Activated naive CD4-positive, alpha-beta T cell treated with anti-CD3 and anti-CD28 coated beads, Interleukin-2, amount 10 ng/mL, durations not matched to agents 7 days and 5 days (primary cell): ENCODE measurements around the gene DNAJC30.
"Not testable (repeated sequence)": the region's sequence is repeated elsewhere in the genome, so short reads cannot be mapped to it uniquely, and the experiment has no call there.

Experiments used
- CTCF ChIA-PET: fragments of 350-600 bp; sonication (Branson Sonifier 250); formaldehyde crosslinking; loops from one replicate; lab custom pipeline; 2021; ENCODE audit warnings: antibody characterized with exemption; lab: Charles Lee
- DNase-seq: peaks from one replicate; pipeline ENCODE4 v3.0.0-alpha.2; 2020
- H3K27ac Mint-ChIP-seq: one replicate; pipeline ENCODE4 v1.8.0; 2021; ENCODE audit warnings: mild to moderate bottlenecking, moderate library complexity, mixed read lengths
- H3K27me3 Mint-ChIP-seq: one replicate; pipeline ENCODE4 v1.8.0; 2021; ENCODE audit warnings: mild to moderate bottlenecking, mixed read lengths
- H3K36me3 Mint-ChIP-seq: one replicate; pipeline ENCODE4 v1.8.0; 2021; ENCODE audit warnings: mixed read lengths
- H3K4me1 Mint-ChIP-seq: one replicate; pipeline ENCODE4 v1.8.0; 2021; ENCODE audit warnings: mixed read lengths
- H3K4me3 Mint-ChIP-seq: one replicate; pipeline ENCODE4 v1.8.0; 2021; ENCODE audit warnings: mild to moderate bottlenecking, moderate library complexity, mixed read lengths
- H3K9me3 Mint-ChIP-seq: one replicate; pipeline ENCODE4 v1.8.0; 2021; ENCODE audit warnings: mixed read lengths

The DNAJC30 gene

GRCh38 chr7:73688288-73688687 is 5.0 kb upstream of the DNAJC30 start:
- Mint-ChIP-seq H3K27ac (no peak overlapping the region), H3K27me3 (no peaks in the 10 kb centered on the region), H3K9me3 (no peaks in the 10 kb centered on the region), H3K4me1 (peaks cover 41% of the 10 kb centered on the region), H3K36me3 (peaks cover 39% of the 10 kb centered on the region), H3K4me3 (no peak overlapping the region)
- CTCF ChIA-PET, result no interaction called here
- DNase-seq, result no peak

- H3K27ac Mint-ChIP-seq, result no peak overlapping the region
- H3K27me3 Mint-ChIP-seq, result no peaks in the 10 kb centered on the region
- DNase-seq, result no peak
- CTCF ChIA-PET, result no interaction called here
- H3K4me3 Mint-ChIP-seq, result peak overlapping the region; percentile 94
- H3K36me3 Mint-ChIP-seq, result peaks cover 34% of the 10 kb centered on the region
- peaks cover 59% of the 10 kb centered on the region for H3K4me1 Mint-ChIP-seq
- no peaks in the 10 kb centered on the region for H3K9me3 Mint-ChIP-seq
Measured at GRCh38 chr7:73685311-73685710, 2.1 kb upstream of the DNAJC30 start.

- DNase-seq, result no peak
- Mint-ChIP-seq H3K27ac (peak overlapping the region; percentile 91), H3K36me3 (peaks cover 26% of the 10 kb centered on the region), H3K27me3 (no peaks in the 10 kb centered on the region), H3K9me3 (no peaks in the 10 kb centered on the region), H3K4me1 (peaks cover 55% of the 10 kb centered on the region), H3K4me3 (peak overlapping the region; percentile 94)
- CTCF ChIA-PET, result no interaction called here
Measured at GRCh38 chr7:73683788-73684693, 788 bp upstream of the DNAJC30 start.

GRCh38 chr7:73682745-73683055 is 553 bp downstream of the DNAJC30 start:
- peak overlapping the region; percentile 91 for H3K27ac Mint-ChIP-seq
- peaks cover 45% of the 10 kb centered on the region for H3K4me1 Mint-ChIP-seq
- CTCF ChIA-PET, result no interaction called here
- no peaks in the 10 kb centered on the region for H3K9me3 Mint-ChIP-seq
- no peak for DNase-seq
- no peaks in the 10 kb centered on the region for H3K27me3 Mint-ChIP-seq
- peaks cover 23% of the 10 kb centered on the region for H3K36me3 Mint-ChIP-seq
- H3K4me3 Mint-ChIP-seq, result peak overlapping the region; percentile 94

DNA sequence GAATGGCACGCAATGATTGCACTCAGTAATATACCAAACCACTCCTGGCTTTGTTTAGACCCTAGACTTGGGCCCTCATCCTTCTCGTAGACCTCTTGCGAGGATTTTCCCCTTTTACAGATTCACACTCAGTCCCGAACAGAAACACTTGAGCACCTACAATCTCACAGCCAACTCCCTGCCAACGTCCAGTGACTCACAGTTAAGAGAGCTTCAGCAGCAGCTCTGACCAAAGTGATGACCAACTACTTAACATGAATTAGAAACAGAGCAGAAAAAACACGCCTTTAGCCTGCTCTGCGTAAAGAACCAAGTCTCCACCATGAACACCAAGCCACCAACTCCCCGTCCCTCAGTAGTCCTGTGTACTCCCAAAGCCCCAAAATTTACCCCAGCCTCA is 2.2 kb downstream of the DNAJC30 start:
- Mint-ChIP-seq H3K27ac (peak overlapping the region; percentile 13), H3K4me1 (peaks cover 37% of the 10 kb centered on the region), H3K27me3 (no peaks in the 10 kb centered on the region), H3K4me3 (peak overlapping the region; percentile 94), H3K9me3 (no peaks in the 10 kb centered on the region), H3K36me3 (peaks cover 18% of the 10 kb centered on the region)
- CTCF ChIA-PET, result no interaction called here
- no peak for DNase-seq

GRCh38 chr7:73680501-73680900 is 2.8 kb downstream of the DNAJC30 start:
- no peak overlapping the region for H3K4me3 Mint-ChIP-seq
- peaks cover 36% of the 10 kb centered on the region for H3K4me1 Mint-ChIP-seq
- H3K27ac Mint-ChIP-seq, result no peak overlapping the region
- no peaks in the 10 kb centered on the region for H3K27me3 Mint-ChIP-seq
- no peak for DNase-seq
- peaks cover 17% of the 10 kb centered on the region for H3K36me3 Mint-ChIP-seq
- CTCF ChIA-PET, result no interaction called here
- H3K9me3 Mint-ChIP-seq, result no peaks in the 10 kb centered on the region

GRCh38 chr7:73679709-73680108 is 3.5 kb downstream of the DNAJC30 start:
- no peak overlapping the region for H3K4me3 Mint-ChIP-seq
- CTCF ChIA-PET, result no interaction called here
- peaks cover 6% of the 10 kb centered on the region for H3K27me3 Mint-ChIP-seq
- H3K9me3 Mint-ChIP-seq, result no peaks in the 10 kb centered on the region
- H3K36me3 Mint-ChIP-seq, result peaks cover 17% of the 10 kb centered on the region
- H3K27ac Mint-ChIP-seq, result no peak overlapping the region
- no peak for DNase-seq
- H3K4me1 Mint-ChIP-seq, result peaks cover 29% of the 10 kb centered on the region

DNA sequence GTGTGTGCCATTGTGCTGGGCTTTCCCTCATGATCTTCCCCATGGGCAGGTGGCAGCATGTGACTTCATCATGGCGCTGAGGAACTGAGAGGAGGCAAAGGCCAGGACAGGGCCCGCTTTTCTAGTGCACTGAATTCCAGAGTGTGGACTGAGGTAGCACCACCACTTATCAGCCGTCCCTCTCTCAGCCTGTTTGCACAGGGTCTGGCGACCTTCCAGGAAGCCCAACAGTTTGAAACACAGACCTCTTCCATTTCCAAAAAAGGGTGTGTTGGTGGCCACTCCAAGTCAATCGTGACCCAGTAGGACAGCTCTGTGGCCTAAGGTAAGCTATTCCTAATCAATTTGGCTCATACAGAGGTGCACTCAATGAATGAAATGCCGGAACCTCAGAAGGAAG is 4.4 kb downstream of the DNAJC30 start:
- H3K4me1 Mint-ChIP-seq, result peaks cover 26% of the 10 kb centered on the region
- peaks cover 15% of the 10 kb centered on the region for H3K36me3 Mint-ChIP-seq
- H3K27me3 Mint-ChIP-seq, result peaks cover 11% of the 10 kb centered on the region
- no peak for DNase-seq
- H3K9me3 Mint-ChIP-seq, result no peaks in the 10 kb centered on the region
- H3K4me3 Mint-ChIP-seq, result no peak overlapping the region
- no peak overlapping the region for H3K27ac Mint-ChIP-seq
- CTCF ChIA-PET, result no interaction called here

DNA sequence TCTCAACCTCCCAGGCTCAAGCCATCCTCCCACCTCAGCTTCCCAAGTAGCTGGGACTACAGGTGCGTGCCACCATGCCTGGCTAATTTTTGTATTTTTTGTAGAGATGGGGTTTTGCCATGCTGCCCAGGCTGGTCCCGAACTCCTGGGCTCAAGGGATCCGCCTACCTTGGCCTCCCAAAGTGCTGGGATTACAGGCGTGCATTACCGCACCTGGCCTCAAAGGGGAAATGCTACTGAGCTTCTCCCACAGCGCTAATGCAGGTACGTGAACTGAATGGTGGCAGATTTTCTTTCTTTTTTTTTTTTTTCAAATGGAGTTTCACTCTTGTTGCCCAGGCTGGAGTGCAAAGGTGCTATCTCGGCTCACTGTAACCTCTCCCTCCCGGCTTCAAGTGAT is 7.2 kb downstream of the DNAJC30 start:
- CTCF ChIA-PET, H3K27ac Mint-ChIP-seq, DNase-seq, H3K9me3 Mint-ChIP-seq, H3K4me1 Mint-ChIP-seq, H3K4me3 Mint-ChIP-seq: not testable (repeated sequence)
- peaks cover 10% of the 10 kb centered on the region for H3K36me3 Mint-ChIP-seq
- H3K27me3 Mint-ChIP-seq, result peaks cover 25% of the 10 kb centered on the region

GRCh38 chr7:73674468-73675124 is 8.7 kb downstream of the DNAJC30 start:
- Mint-ChIP-seq H3K27me3 (peaks cover 39% of the 10 kb centered on the region), H3K36me3 (peaks cover 6% of the 10 kb centered on the region), H3K4me3 (no peak overlapping the region), H3K9me3 (no peaks in the 10 kb centered on the region), H3K4me1 (no peaks in the 10 kb centered on the region), H3K27ac (no peak overlapping the region)
- CTCF ChIA-PET, result interaction anchor here (0.5 to 1.0 kb wide), 2 partner anchors 26 to 68 kb away, joined by 3 to 4 read pairs; no protein-coding TSS in a partner anchor
- no peak for DNase-seq

DNA sequence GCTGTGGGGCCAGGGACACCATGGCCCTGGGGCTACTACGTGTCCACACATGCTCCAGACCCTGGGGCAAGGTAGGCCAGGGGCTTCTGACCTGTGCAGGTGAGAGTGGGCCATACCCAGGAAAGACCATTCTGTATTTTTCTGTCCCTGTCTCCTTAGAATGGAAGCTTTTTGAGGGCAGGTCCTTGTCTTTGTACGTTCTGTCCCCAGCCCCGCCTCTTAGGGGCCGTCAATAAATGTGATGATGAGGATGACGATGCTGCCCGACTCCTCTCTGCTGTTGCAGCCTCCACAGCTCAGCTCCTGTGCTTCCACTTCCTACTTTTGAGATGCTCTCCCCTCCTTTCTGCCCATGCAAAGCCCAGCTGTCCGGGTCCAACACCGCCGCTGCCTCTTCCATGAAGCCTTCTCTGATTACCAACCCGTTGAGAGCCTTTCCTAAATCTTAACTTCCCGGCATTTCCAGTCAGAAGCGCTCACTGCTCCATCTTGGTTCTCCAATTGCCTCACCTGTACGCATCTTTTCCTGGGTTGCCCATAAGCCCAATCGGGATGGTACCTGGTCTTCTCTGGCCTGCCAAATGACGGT is 11.3 kb downstream of the DNAJC30 start:
- peaks cover 62% of the 10 kb centered on the region for H3K27me3 Mint-ChIP-seq
- H3K9me3 Mint-ChIP-seq, result no peaks in the 10 kb centered on the region
- H3K4me3 Mint-ChIP-seq, result no peak overlapping the region
- no peaks in the 10 kb centered on the region for H3K36me3 Mint-ChIP-seq
- DNase-seq, result no peak
- H3K27ac Mint-ChIP-seq, result no peak overlapping the region
- CTCF ChIA-PET, result no interaction called here
- H3K4me1 Mint-ChIP-seq, result peaks cover 9% of the 10 kb centered on the region

DNA sequence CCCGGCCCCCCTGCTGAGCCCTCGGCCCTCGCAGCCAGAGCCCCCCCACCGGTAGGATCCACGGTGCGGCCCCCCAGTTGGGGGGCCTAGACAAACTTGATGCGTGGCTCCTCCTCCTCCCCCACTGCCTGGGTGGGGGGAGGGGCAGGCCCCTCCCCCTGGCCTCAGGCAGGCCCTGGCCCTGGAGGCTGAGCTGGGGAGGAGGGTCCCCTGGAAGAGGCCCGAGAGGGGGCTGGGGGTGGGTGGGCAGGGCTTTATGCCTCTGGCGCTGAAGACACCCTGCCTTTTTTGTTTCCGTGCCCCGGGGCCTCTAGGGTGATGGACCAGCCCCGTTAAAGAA is 12.0 kb downstream of the DNAJC30 start:
- CTCF ChIA-PET, result interaction anchor here (0.7 kb wide), 1 partner anchor 62 kb away, joined by 4 read pairs; no protein-coding TSS in a partner anchor

DNA sequence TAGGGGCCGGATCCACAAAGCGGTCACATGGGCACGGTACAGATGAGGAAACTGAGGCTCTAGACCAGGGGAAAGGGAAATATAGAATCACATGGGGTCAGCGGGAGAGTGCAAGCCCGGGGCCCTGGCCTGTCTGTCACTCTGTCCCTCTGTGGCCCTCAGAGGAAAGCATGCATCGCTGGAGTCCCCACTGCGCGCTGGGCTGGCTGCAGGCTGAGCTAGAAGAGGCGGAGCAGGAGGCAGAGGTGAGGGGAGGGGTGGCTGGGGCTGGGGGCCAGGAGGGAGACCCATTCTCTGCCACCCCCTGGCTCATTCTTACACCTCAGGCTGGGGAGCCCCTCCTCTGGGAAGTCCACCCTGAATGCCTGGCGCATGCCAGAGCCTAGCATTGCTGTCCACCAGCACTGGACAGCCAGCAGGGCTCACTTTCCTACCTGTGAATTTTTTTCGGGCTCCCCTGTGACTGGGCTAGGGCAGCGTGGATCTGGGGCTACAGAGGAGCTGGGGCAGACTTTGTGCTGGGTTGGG is 13.3 kb downstream of the DNAJC30 start:
- Mint-ChIP-seq H3K4me3 (no peak overlapping the region), H3K27ac (no peak overlapping the region), H3K36me3 (no peaks in the 10 kb centered on the region), H3K4me1 (peaks cover 11% of the 10 kb centered on the region), H3K27me3 (peaks cover 75% of the 10 kb centered on the region), H3K9me3 (no peaks in the 10 kb centered on the region)
- no peak for DNase-seq
- CTCF ChIA-PET, result interaction anchor here (1.4 to 2.6 kb wide), 2 partner anchors 63 to 66 kb away, joined by 4 to 6 read pairs; no protein-coding TSS in a partner anchor

More for the DNA sequence above, 12.0 kb downstream of the DNAJC30 start:
- no peaks in the 10 kb centered on the region for H3K9me3 Mint-ChIP-seq
- no peaks in the 10 kb centered on the region for H3K36me3 Mint-ChIP-seq
- no peak overlapping the region for H3K27ac Mint-ChIP-seq
- peaks cover 9% of the 10 kb centered on the region for H3K4me1 Mint-ChIP-seq
- DNase-seq, result no peak
- H3K4me3 Mint-ChIP-seq, result no peak overlapping the region
- H3K27me3 Mint-ChIP-seq, result peaks cover 65% of the 10 kb centered on the region

DNA sequence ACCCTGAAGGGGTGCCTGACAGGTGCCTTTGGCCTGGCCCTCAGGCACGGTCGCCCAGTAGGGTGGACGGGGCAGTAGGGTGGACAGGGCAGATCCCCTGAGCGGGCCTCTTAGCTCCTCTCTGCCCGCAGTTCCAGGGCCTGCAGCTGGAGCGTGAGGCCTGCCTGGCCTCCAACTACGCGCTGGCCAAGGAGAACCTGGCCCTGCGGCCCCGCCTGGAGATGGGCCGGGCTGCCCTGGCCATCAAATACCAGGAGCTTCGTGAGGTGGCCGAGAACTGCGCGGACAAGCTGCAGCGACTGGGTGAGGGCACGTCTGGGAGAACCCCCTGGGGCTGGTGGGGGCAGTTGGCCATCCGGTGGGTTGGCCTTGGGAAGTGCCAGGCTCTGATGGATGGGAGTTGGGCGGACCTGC is 14.0 kb downstream of the DNAJC30 start:
- peaks cover 11% of the 10 kb centered on the region for H3K4me1 Mint-ChIP-seq
- H3K4me3 Mint-ChIP-seq, result no peak overlapping the region
- CTCF ChIA-PET, result interaction anchor here (1.4 to 2.6 kb wide), 2 partner anchors 62 to 65 kb away, joined by 4 to 6 read pairs; no protein-coding TSS in a partner anchor

More for the DNA sequence above, 14.0 kb downstream of the DNAJC30 start:
- no peak overlapping the region for H3K27ac Mint-ChIP-seq
- no peaks in the 10 kb centered on the region for H3K36me3 Mint-ChIP-seq
- no peaks in the 10 kb centered on the region for H3K9me3 Mint-ChIP-seq
- no peak for DNase-seq
- peaks cover 75% of the 10 kb centered on the region for H3K27me3 Mint-ChIP-seq
